HUES6 (cell line): ENCODE data around the gene LAPTM5.

Source experiments
- H3K27ac ChIP-seq: 2 replicates; pipeline ENCODE4 v1.7.0; 2013; ENCODE audit warnings: low read depth, mild to moderate bottlenecking, low read length, inconsistent platforms
- H3K27me3 ChIP-seq: 2 replicates; pipeline ENCODE4 v1.6.1; 2013; ENCODE audit warnings: low read length; ENCODE audit not compliant: control insufficient read depth, insufficient read depth
- H3K36me3 ChIP-seq: 2 replicates; pipeline ENCODE4 v1.6.1; 2013; ENCODE audit warnings: low read length; ENCODE audit not compliant: control insufficient read depth, insufficient read depth
- H3K4me1 ChIP-seq: 2 replicates; pipeline ENCODE4 v1.6.1; 2013; ENCODE audit warnings: low read length; ENCODE audit not compliant: control insufficient read depth, insufficient read depth
- H3K4me3 ChIP-seq: 2 replicates; pipeline ENCODE4 v1.5.1; 2013; ENCODE audit warnings: low read depth, low read length
- H3K9ac ChIP-seq: one replicate; pipeline ENCODE4 v1.6.1; 2013; ENCODE audit warnings: mild to moderate bottlenecking, low read length
- H3K9me3 ChIP-seq: 2 replicates; pipeline ENCODE4 v1.6.1; 2013; ENCODE audit warnings: low read depth, low read length; ENCODE audit not compliant: control insufficient read depth, insufficient read depth

LAPTM5 gene

DNA sequence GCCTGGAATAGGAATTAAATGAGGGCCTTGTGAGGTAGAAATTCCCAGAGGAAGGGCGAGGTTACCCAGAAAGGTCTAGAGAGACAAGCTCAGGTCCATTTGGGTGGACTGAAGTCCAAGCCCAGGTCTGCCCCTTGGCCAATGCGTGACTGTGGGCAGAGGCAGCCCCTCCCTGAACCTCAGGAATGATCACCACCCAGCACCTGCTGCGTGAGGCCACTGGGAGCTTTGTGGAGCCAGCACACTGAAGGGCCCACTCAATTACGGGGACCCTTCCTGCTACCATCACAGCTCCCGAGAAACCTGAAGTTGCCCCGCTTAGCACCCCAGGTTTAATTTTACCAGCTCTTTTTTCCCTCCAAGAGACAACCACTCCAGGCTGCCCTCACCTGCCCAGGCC, 27.7 kb downstream of the LAPTM5 start:
- peaks cover 34% of the 10 kb centered on the region for H3K4me1 ChIP-seq
- H3K36me3 ChIP-seq = no peaks in the 10 kb centered on the region
- no peaks in the 10 kb centered on the region for H3K9me3 ChIP-seq
- H3K27ac ChIP-seq = no peak overlapping the region
- no peaks in the 10 kb centered on the region for H3K27me3 ChIP-seq
- no peak overlapping the region for H3K4me3 ChIP-seq
- no peak overlapping the region for H3K9ac ChIP-seq

DNA sequence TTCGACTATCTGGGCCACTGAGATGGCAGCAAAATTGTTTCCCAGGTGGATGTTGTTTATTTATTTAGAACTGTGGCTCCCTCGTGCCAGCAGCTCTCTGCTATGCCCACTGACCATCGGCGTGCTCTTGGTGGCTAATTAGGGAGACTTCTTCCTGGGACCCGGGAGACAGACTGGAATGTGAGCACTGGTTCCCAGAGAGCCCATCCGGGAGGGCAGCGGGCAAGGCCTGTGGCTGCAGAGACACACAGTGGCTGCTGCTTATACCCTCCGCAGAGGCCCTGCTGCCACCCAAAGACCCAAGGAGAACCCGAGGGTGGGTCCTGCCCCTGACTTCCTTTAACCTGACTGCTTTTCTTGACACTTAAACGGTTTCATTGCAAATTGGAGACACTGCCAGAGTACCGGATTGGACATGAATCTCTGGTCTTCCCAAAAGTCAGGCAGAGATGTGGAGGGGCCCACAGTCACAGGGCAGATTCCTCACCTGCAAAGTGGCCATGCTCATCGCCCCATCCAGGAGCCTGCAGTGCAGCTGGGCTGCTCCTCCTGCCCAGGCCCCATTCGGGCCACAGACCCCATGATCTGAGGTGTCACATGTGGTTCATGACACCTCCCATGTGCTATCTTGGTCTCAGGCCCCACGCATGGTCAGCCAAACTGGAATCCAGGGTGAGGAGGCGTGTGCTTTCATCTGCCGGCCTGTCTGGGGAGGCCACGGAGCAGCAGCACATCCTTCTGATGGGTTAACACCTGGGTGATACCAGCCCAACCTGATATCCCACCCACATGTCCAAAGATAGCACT, 28.5 kb downstream of the LAPTM5 start:
- Histone ChIP-seq H3K36me3 (no peaks in the 10 kb centered on the region), H3K4me3 (no peak overlapping the region), H3K9ac (no peak overlapping the region), H3K9me3 (no peaks in the 10 kb centered on the region), H3K27me3 (no peaks in the 10 kb centered on the region), H3K4me1 (peaks cover 34% of the 10 kb centered on the region), H3K27ac (no peak overlapping the region)

DNA sequence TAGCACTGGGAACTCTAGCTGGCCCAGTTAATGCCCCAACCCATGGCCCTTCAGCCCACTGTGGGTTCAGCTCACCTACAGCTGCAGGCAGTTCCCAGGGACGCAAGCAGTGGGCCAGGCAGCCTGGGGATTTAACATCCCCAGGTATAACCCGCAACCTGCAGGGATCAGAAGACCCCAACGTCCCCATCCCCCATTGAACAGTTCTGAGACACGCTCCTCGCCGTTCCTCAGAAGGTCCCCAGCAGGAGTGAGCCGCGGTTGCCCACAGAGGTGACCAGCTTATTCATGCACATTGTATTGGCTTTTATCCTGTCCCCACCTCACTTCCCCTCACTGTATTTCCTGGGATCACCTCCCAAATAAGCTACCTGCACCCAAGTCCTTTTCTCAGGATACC, 29.2 kb downstream of the LAPTM5 start:
- no peaks in the 10 kb centered on the region for H3K27me3 ChIP-seq
- no peaks in the 10 kb centered on the region for H3K9me3 ChIP-seq
- H3K27ac ChIP-seq = no peak overlapping the region
- H3K4me3 ChIP-seq = no peak overlapping the region
- peaks cover 31% of the 10 kb centered on the region for H3K4me1 ChIP-seq
- no peak overlapping the region for H3K9ac ChIP-seq
- no peaks in the 10 kb centered on the region for H3K36me3 ChIP-seq

GRCh38 chr1:30727824-30728223, 29.8 kb downstream of the LAPTM5 start:
- Histone ChIP-seq H3K27ac (no peak overlapping the region), H3K9ac (no peak overlapping the region), H3K4me1 (peaks cover 26% of the 10 kb centered on the region; the same call in 1 of the 2 replicates), H3K36me3 (no peaks in the 10 kb centered on the region), H3K9me3 (no peaks in the 10 kb centered on the region), H3K27me3 (no peaks in the 10 kb centered on the region), H3K4me3 (no peak overlapping the region)

DNA sequence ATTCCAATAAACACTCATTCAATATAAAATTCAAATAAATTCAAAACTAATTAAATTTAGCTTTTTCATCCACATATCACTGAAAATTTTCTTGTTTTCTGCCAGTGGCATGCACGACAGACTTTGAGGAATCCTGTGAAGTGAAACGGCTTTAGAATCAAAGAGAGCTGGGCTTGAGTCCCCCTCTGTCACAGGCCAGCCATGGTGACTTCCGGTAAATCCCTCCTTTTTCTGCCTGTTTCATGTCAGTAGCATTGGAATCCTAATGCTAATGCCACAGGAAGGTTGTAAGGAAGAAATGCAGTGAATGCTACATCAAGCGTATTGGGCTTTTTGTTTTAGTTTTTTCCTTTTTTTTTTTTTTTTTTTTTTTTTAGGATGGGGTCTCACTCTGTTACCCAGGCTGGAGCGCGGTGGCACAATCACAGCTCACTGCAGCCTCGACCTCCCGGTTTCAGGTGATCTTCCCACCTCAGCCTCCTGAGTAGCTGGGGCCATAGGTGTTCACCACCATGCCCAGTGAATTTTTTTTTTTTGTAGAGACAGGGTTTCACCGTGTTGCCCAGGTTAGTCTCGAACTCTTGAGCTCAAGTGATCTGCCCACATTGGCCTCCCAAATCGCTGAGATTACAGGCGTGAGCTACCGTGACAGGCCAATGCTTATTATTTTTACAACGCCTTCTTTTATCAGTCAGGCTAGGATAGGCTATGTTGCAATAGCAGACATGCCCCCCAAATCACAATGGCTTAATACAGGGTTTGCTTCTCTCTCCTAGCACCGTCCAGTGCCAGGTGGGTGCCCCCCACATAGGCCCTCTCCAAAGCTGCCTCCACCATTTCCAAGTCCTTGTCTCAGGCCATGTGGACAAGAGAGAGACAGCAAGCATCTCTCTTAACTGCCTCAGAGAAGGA, 30.5 kb downstream of the LAPTM5 start:
- Histone ChIP-seq H3K4me1 (peaks cover 20% of the 10 kb centered on the region; the same call in 1 of the 2 replicates), H3K27ac (no peak overlapping the region), H3K27me3 (no peaks in the 10 kb centered on the region), H3K4me3 (no peak overlapping the region), H3K36me3 (no peaks in the 10 kb centered on the region), H3K9ac (no peak overlapping the region), H3K9me3 (no peaks in the 10 kb centered on the region)

- Histone ChIP-seq H3K4me3 (no peak overlapping the region), H3K4me1 (peaks cover 20% of the 10 kb centered on the region; the same call in 1 of the 2 replicates), H3K9me3 (no peaks in the 10 kb centered on the region), H3K9ac (no peak overlapping the region), H3K27me3 (no peaks in the 10 kb centered on the region), H3K27ac (no peak overlapping the region), H3K36me3 (no peaks in the 10 kb centered on the region)
These were observed 31.3 kb downstream of the LAPTM5 start for GRCh38 chr1:30726236-30726635.

DNA sequence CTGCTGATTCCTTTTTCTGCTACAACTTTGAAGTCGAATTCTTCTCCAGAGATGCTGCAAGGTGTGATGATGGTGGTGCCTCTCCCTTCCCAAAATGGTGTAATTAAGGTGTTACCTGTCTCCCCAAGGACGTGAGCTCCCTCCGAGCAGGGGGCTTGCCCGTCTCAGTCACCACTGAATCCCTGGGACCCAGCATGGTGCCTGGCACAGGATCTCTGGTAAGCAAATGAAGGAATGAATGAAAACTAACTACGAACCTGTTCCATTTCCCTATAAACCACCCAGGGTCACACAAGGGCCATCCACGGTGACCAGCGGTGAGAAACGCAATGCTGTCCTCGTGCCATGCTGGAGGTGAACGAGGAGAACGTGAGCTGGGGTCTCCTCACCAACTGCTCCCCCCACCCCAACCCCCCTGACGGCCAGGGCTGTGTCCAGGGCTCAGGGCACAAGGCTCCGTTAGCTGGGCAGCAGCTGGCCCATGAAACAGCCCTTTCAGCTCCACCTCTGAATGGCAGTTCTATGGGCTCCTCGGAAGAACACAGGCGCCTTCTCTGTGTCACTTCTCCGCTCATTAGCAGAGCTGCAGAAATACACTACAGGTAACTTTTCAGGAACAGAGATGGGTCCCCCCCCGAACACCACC, 32.0 kb downstream of the LAPTM5 start:
- Histone ChIP-seq H3K4me3 (no peak overlapping the region), H3K36me3 (no peaks in the 10 kb centered on the region), H3K9ac (no peak overlapping the region), H3K27me3 (no peaks in the 10 kb centered on the region), H3K9me3 (no peaks in the 10 kb centered on the region), H3K27ac (no peak overlapping the region), H3K4me1 (peaks cover 20% of the 10 kb centered on the region; the same call in 1 of the 2 replicates)

GRCh38 chr1:30724655-30725421, 32.7 kb downstream of the LAPTM5 start:
- Histone ChIP-seq H3K9me3 (no peaks in the 10 kb centered on the region), H3K4me3 (no peak overlapping the region), H3K27ac (no peak overlapping the region), H3K4me1 (peaks cover 20% of the 10 kb centered on the region; the same call in 1 of the 2 replicates), H3K27me3 (no peaks in the 10 kb centered on the region), H3K36me3 (no peaks in the 10 kb centered on the region), H3K9ac (no peak overlapping the region)

GRCh38 chr1:30724175-30724574, 33.4 kb downstream of the LAPTM5 start:
- Histone ChIP-seq H3K27ac (no peak overlapping the region), H3K4me3 (no peak overlapping the region), H3K27me3 (no peaks in the 10 kb centered on the region), H3K36me3 (no peaks in the 10 kb centered on the region), H3K4me1 (peaks cover 24% of the 10 kb centered on the region; the same call in 1 of the 2 replicates), H3K9me3 (no peaks in the 10 kb centered on the region), H3K9ac (no peak overlapping the region)

GRCh38 chr1:30723331-30723755, 34.2 kb downstream of the LAPTM5 start, which contains the start of gene MATN1:
MATN1 (minus strand) TSS chr1:30723585; CDS start chr1:30723551, 34 bp downstream.
- no peak within 1 kb of the TSS for H3K27ac ChIP-seq
- no peak within 1 kb of the TSS for H3K4me3 ChIP-seq
- peaks cover 19% of the 10 kb centered on the region; the same call in 1 of the 2 replicates for H3K4me1 ChIP-seq
- H3K9me3 ChIP-seq = no peaks in the 10 kb centered on the region
- H3K9ac ChIP-seq = no peak within 1 kb of the TSS
- no peaks in the 10 kb centered on the region for H3K27me3 ChIP-seq
- H3K36me3 ChIP-seq = no peaks in the 10 kb centered on the region
